HG02642 (cell line): Measurements from ENCODE around the gene CUEDC1.
A peak's percentile ranks its signal among the peaks of the same experiment; 100 is the strongest.

Experiments used
- ATAC-seq: cut with Tn5 transposase; IDR thresholded peaks from one replicate; pipeline ENCODE4 v1.9.1; 2021; ENCODE audit warnings: mild to moderate bottlenecking; ENCODE audit not compliant: unreplicated experiment, poor library complexity

The CUEDC1 gene

DNA sequence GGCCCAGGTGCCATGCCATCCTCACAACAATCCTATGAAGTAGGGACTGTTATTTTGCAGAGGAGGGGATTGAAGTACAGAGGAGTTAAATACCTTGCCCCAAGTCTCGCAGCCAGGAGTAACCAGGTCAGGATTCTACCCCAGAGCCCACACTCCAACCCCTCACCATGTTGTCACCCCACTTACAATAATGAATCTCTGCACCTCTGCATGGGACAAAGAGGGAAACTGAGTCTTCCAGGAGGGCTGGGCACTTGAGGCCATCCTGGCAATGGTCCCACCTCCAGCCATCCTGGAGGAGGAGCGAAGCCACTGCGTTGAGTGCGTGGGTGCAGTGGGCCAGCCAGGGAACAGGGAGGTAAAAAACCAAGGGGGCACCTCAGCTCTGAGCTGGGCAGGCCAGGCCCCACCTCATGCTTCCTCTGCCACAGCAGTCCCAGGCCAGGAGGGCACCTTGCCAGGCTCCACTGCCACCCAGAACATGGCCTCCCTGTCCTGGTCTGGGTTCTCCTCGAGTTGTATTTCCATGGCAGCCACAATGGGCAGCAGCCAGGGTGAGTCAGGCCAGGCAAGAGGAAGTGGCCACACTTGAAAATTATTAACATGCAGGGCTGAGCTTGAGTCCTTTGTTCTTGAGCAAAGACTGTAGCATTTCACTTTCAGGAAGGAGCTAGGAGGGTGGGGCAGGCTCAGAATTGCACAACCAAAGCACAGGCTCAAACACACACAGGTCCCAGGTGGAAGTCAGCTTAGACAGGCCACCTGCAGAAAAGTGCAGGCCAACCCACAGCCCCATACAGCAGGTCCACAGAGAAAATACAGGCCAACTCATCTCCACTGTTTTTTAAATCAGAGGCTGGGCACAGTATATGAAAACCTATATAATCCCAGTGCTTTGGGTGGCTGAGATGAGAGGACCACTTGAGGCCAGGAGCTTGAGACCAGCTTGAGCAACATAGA lies 52.1 kb downstream of the CUEDC1 start:
- ATAC-seq, result peak; percentile 52

DNA sequence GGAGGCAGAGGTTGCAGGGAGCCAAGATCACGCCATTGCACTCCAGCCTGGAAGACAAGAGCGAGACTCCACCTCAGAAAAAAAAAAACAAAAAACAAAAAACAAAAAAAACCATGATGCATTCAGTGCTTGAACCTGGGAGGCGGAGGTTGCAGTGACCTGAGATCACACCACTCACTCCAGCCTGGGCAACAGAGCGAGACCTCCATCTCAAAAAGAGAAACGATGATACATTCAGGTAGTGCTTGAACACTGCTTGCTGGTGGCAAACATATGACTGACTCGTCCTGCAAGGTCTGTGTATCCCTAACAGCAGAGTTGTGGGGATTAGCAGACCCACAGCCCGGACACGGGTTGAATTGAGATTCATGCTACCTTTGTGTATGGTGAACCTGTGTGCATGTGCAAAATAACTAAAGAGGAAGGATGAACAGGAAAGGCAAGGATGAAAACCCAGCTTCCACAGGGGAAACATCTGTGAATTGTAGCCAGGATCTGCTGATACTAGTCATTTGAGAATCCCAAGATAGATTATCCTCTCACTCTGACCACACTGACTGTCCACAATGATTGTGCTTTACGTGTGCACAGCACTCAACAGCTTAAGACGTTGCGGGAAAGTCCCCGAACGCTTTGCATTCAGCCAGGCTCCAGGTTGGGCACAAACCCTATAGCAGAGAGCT lies 53.0 kb downstream of the CUEDC1 start:
- peak; percentile 63 for ATAC-seq

DNA sequence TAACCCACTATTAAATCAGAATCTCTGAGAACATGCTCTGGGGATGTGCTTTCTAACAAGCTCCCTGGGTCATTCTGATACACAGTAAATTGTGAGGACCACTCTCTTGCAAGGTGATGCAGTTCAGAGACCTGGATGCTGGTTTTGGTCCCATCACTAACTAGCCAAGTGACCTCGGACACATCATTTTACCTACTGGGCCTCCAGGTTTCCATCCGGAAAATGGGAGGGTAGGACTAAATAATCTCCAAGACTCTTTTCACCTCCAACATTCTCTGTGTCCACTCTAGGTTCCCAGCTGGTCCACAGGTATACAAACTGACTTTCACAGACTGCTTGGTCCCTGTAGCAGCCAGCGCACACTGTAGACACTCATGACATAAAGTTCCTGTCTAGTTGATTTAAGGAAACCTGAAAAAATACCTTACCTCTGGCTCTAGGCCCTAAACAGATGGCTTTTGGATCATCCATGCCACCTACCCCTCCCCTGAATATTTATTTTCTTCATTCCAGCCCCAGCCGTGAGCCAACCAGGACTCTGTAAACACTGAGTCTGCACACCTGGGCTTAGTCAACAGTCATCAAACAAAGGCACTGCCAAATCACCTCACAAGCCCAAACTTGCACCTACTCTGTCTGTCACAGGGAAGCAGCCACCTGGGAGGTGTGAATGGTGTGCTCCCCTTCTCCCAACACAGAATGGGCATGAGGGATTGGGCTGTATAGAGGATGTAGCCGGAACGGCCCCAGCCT lies 54.0 kb downstream of the CUEDC1 start:
- ATAC-seq, result no peak

DNA sequence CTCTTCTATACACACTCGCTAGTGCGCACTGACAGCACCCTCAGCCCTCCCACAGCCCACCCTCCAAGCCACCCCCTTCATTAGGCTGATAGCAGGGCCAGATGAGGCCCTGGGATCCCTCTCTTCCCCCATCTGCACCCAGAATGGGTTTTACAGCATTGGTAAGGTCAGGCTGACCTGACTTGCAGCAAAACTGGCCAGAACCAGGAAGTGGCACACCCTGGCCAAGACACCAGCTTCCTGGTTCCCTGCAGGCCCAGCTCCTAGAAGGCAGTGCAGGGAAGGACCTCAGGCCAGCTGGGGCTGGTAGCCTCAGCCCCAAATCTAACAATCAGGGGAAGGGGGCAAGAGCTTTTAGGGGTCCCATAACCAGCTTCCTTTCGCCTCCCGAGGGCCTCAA lies 55.4 kb downstream of the CUEDC1 start:
- ATAC-seq, result no peak

DNA sequence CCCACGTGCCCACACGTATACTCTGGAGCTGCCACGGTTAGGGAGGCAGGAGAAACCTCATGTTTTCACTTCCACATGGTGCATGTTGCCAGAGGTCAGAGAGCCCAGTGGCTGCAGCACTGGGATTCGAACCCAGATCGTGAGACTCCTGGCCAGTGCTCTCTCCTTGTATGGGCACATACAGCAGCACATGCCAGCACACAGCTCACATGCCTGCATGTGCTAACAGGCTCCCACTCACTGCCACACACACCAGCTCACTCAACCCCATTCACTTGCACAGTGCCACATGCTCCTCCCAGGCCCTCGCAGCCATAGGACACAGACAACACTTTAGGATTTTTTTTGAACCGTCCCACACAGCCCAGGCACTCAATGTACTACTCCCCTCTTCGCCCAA lies 55.8 kb downstream of the CUEDC1 start:
- no peak for ATAC-seq

DNA sequence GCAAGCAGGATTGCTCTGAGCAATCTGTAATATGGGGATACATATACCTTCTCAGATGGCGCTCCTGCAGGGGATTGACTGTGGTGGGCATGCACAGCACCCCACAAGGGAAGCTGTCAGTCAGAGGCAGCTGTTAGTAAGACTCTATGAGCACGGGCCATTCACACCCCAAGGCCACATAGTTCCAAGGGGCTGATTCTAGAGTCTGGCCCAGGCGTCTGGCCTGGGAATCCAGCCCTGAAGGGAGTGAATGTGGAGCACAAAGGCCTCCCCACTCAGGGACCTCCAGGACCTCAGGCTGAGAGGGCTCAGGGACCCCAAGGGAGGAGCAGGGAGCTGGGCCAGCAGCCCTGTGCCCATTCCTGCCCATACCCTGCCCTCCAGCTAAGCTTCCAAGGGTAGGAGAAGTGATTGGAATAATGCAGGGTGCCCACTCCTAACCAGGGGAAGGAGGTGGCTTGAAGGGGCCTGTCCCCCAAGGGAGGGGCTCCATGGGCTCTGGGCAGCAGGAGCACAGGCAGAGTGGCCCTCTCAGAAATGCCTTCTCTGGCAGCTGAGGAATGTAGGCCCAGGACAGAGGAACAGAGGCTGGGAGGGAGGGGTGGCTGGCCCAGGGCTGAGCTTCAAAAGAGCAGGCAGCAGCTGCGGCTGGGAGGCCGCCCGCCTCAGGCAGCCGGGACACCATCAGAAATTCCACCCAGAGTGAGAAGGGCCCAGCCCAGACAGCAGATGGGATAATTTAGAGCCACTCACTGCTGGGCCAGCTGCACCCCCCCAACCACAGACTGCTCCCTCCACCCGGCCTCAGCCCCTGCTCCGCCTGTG lies 56.5 kb downstream of the CUEDC1 start:
- no peak for ATAC-seq

DNA sequence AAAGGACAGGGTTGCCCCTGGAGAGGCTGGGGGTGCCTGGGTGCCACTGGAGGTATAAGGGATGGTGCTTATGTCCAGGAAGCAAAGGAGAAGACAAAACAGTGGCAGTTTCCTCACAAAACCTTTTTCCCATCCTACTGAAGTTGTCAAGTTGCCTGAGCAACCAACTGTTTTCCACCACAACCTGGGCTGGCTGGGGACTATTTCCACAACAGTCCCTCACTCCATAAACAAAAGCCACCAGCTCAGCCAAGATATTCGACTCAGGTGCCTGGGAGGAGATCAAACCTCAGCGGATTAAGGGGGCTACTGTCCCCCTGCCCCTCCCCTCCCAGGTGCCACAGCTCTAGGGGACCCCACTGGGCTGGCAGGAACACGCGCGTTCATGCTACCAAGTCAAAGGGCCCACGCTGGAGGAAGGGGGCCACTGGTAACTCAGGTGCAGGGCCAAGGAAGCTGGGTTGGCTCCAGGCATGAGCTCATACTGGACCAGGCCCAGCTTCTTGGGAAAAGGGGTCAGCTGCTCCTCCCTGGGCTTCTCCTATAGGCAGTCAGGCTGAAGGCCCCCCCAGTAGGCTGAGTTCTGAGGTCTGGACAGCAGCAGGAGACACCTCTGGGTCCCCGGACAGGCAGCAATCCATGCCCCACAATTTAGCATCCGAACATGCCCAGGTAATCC lies 59.7 kb downstream of the CUEDC1 start:
- ATAC-seq, result no peak

DNA sequence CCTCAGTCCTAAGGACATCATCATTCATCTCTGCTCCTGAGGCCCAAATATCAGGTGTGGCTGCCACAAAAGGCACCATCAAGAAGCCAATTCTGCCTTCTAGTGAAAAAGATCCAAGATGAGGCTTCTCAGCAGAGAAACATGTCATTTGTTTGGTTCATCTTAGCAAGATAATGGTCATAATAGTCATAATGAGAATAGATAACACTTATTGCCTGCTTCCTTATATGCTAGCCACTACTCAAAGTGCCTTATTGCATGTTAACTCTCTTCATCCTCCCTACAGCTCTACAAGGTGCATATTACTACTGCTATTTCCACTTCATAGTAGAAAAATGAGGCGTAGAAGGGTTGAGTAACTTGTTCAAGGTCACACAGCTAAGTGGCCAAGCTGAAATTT lies 60.4 kb downstream of the CUEDC1 start:
- no peak for ATAC-seq

DNA sequence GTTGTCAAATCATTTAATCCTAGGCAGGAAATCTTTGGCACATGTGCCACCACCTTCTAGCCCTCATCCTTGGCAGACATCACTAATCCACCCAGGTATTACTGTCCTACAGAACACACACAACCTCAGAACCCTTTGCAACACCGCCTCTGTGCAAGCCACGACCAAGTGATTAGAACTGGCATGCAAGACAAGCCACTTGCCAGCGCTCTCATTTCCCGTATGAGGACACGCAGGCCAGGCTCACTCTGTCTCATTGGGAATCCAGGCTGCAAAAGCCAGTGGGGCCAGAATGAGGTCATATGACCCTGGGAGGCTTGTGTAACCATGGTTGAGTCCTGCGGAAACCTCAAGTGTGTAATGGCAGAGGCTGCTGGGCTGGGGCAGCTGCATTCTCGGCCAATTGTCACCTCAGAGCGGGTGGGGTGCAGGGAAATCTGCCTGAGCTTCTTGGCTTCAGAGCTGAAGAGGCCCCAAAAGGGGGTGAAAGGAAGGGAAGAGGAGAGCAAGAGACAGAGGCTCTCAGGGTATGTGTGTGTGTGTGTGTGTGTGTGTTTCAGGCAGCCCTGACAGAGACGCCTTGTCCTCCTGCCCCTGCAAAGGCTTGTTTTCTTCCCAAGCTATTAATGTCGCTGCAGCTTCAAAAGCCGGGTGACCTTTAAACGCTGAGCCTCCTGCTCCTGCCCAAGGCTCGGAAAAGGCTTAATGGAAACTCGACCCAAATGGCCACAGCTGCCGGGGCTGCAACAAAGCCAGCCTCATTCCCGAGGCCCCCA lies 62.2 kb downstream of the CUEDC1 start:
- ATAC-seq, result no peak

DNA sequence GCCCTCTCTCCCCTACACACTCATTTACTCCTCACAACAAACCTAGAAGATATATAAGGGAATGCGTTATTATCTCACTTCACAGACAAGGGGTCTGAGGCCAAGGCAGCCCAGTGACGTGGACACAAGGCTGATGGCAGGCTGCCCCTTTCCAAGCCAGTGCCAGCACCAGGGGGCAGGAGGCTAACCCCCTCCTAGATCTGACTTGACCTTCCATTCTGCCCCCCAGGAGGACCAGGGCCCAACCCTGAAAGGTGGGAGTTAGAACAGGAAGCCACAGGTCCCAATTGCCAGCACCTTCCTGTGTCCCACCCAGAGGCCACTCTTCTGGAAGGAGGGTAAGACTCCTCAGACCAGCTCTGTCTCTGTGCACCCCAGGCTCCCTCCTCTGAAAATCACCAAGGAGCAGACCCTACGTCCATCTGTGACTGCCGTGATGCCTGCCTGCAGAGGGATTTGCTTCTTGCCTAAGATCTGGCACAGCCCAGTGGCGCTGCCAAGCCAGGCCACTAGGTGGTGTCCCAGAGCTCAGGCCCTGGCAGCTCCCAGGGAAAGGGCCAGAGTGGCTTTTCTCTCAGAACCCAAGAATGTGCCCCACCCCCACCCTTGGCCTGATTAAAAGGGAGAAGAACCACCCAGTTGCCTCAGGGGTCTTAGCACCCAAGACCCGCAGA lies 62.9 kb downstream of the CUEDC1 start:
- no peak for ATAC-seq

DNA sequence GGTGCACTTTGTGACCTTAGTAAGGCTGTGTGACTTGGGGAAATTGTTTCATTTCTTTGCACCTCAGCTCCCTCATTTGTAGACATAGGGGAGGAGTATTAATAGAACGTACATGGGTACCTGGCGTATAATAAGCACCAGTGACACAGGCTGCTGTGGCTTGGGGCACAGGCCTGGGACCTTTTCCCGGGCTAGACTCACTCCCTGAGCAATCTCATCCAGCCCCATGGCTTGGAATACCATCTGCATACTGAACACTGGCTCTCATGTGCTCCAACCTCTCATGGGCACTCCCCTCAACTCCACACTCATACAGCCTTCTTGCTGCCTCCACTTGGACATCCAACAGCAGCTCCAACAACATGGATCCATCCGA lies 64.4 kb downstream of the CUEDC1 start:
- ATAC-seq, result no peak

DNA sequence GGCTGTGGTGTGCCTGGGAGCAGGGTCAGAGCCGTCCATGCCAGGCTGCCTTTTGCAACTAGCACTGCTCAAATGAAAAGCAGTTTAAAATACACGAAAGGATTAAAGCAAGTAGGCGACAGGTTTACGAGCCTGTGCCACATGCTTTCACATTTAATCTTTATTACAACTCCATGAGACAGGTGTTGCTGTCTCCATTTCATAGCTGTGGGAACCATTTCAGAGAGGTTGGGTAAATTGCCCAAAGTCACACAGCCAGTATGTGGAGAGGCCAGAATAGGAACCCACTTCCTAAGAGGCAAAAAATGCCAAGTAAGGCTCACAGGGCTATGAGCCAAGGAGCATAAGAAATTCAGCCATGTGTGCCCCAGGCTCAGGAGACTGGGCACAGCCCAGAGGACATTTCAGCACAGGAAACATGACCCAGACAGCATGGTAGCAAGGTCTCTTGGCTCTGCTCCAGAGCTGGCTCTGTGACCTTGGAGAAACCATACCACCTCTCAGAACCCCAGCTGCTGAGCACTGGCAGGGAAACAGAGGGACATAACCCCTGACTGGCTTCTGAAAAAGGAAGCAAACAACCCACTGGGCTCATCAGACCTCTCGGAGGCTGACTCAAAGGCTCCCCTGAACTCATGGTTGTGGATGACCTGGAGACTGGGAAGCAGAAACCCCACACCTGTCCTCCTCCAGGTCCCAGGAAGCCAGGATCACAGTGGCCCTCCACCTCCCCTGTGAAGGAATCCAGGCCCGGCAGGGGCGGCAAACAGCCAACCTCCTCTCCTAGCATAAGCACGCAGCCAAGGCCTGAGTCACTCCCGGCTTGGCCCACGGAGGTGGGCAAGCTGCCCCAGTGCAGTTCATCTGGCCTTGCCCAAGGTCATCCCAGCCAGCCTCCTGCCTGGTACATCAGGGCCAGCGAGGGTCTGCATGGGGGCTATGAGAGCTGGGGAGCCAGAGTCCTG lies 65.0 kb downstream of the CUEDC1 start:
- ATAC-seq, result no peak

DNA sequence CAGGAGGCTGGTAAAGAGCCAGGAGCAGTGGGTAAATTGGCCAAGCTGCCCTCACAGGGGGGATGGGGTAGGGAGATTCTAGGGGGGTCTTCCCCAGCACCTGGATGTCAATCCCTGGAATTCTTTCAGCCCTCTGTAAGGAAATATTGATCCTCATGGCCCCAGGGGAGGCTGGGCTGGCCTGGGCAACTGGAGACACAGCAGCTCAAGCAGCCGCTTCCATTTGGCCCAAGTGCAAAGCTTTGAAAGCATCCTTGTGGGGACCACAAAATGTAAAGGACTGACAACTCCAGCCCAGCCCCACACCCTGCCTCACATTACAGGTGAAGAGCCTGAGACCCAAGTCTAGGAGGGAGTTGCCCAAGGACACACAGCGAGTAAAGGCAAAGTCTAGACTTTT lies 66.0 kb downstream of the CUEDC1 start:
- no peak for ATAC-seq

DNA sequence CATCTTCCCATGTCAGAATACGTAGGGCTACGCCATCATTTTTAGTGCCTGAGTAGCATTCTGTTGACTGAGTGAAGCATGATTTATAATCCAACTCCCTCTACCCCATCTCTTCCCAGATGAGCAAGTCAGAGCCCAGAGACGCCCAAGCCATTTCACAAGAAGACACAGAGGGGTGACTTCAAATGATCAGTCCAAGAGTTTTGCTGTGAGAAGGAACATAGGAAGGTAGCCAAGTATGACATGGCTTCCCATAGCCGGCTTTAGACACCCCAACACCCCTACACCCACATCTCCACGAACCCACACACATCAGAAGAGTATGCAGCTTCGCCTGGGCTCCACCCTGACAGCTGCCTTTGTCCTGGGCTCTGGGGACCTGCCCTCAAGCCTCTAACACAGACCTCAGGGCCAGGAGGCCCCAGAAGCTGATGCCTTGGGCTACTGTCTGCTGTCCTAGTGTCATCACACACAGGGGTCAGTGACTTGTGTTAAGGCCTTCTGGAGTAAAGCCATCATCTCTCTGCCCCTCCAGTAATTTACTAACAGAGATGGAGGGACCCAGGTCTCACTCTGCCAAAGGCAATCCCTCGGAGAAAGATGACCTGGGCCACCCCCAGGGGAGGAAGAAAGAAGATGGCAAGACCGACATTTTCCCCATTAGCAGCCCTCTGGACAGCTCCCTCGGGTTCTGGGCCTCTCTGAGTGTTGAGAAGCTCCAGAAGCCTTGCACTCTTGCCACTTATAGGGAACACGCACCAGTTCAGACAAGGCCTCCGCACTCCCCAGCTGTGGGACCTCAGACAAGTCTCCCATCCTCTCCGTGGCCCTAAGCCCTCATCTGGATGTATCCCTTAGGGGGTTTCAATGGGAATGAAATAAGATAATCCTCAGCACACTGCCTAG lies 66.6 kb downstream of the CUEDC1 start:
- no peak for ATAC-seq

DNA sequence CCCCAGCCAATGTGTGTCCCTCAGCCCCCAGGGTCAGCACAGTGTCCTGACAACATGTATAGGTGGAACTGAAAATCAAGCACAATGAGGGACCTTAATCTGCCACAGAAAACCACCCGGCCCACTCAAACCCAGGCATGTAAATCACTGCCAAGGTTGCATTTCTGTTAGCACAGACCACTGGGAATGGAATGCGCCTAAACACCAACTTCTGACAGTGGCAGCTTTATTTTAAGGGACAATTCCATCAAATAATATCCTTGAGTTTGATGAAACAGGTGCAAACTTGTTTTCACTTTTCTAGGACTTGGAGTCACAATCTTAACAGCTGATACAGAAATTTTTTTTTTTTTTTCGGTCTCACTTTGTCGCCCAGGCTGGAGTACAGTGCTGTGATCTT lies 68.1 kb downstream of the CUEDC1 start:
- no peak for ATAC-seq

DNA sequence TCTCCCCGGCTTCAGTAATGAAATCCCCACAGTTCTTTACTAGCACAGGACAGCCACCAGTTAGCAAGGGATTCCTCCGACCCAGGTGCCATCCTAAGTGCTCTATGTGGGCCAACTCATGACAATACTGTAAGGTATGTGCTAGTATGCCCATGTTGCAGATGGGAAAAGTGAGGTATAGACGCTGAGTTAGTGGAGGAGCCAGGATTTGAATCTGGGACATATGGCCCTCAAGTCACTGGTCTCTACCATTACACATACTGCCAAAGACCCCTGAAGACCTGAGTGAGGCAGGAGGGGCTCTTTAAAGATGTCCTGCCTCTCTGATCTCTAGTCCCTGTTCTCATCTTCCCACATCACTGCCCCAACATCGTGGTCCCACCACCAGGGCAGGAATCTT lies 69.2 kb downstream of the CUEDC1 start:
- ATAC-seq, result no peak
